Loucy (cell line): ENCODE measurements around the gene MICAL2.

Source experiments
- H2AFZ ChIP-seq: fragments of 200-600 bp; sonication (generic); 2 replicates; pipeline ENCODE4 v1.6.0; 2016; ENCODE audit warnings: antibody characterized with exemption, mild to moderate bottlenecking, low read length, moderate library complexity
- H3F3A ChIP-seq: fragments of 200-600 bp; 2 replicates; pipeline ENCODE4 v1.6.0; 2016; ENCODE audit warnings: antibody characterized with exemption, low read depth, mild to moderate bottlenecking
- H3K27me3 ChIP-seq: fragments of 200-600 bp; sonication (generic); 2 replicates; pipeline ENCODE4 v1.6.1; 2014; ENCODE audit warnings: low read length, mild to moderate bottlenecking; ENCODE audit not compliant: insufficient read depth, poor library complexity, severe bottlenecking
- H3K36me3 ChIP-seq: fragments of 200-600 bp; sonication (generic); 2 replicates; pipeline ENCODE4 v1.6.1; 2016; ENCODE audit warnings: low read length; ENCODE audit not compliant: insufficient read depth
- H3K4me1 ChIP-seq: fragments of 200-600 bp; sonication (generic); 2 replicates; pipeline ENCODE4 v1.5.1; 2014; ENCODE audit warnings: low read length, mild to moderate bottlenecking; ENCODE audit not compliant: insufficient read depth, poor library complexity, severe bottlenecking
- H3K4me2 ChIP-seq: fragments of 200-600 bp; sonication (generic); 2 replicates; pipeline ENCODE4 v1.6.0; 2014; ENCODE audit warnings: antibody characterized with exemption, low read length, low read depth, mild to moderate bottlenecking; ENCODE audit not compliant: poor library complexity, severe bottlenecking
- H3K4me3 ChIP-seq: fragments of 200-600 bp; sonication (generic); 2 replicates; pipeline ENCODE4 v1.5.1; 2014; ENCODE audit warnings: low read length, mild to moderate bottlenecking, mixed read lengths; ENCODE audit not compliant: poor library complexity, severe bottlenecking
- H3K79me2 ChIP-seq: fragments of 200-600 bp; sonication (generic); 2 replicates; pipeline ENCODE4 v1.6.1; 2014; ENCODE audit warnings: low read length; ENCODE audit not compliant: insufficient read depth
- H3K9ac ChIP-seq: fragments of 200-600 bp; sonication (generic); 2 replicates; pipeline ENCODE4 v1.6.0; 2014; ENCODE audit warnings: mild to moderate bottlenecking, low read depth, low read length, moderate library complexity; ENCODE audit not compliant: poor library complexity, severe bottlenecking
- H3K9me2 ChIP-seq: fragments of 200-600 bp; sonication (generic); replicated peaks from 2 replicates; pipeline ENCODE4 v1.6.1; 2016; ENCODE audit warnings: low read depth, low read length, mixed read lengths
- H3K9me3 ChIP-seq: fragments of 200-600 bp; sonication (generic); 2 replicates; pipeline ENCODE4 v1.6.1; 2014; ENCODE audit warnings: mild to moderate bottlenecking, antibody characterized with exemption, low read length, low read depth; ENCODE audit not compliant: insufficient read depth
- H4K20me1 ChIP-seq: fragments of 200-600 bp; sonication (generic); 2 replicates; pipeline ENCODE4 v1.6.0; 2014; ENCODE audit warnings: antibody characterized with exemption, low read length, mild to moderate bottlenecking; ENCODE audit not compliant: insufficient read depth, poor library complexity, severe bottlenecking
- CTCF ChIP-seq: fragments of 200-600 bp; sonication (generic); conservative IDR thresholded peaks from 2 replicates; pipeline ENCODE4 v1.5.1; 2014; ENCODE audit warnings: mild to moderate bottlenecking, antibody characterized with exemption, low read length
- EZH2phosphoT487 ChIP-seq: fragments of 200-600 bp; IDR thresholded peaks from 2 replicates; pipeline ENCODE4 v1.6.1; 2018; ENCODE audit warnings: antibody characterized with exemption, mild to moderate bottlenecking, moderate library complexity, borderline replicate concordance

MICAL2 gene

GRCh38 chr11:12140186-12140793 lies 29.9 kb downstream of the MICAL2 start:
- H3K9me2 ChIP-seq = no peaks in the 10 kb centered on the region
- H3K36me3 ChIP-seq = no peaks in the 10 kb centered on the region
- no peak overlapping the region for H3K4me2 ChIP-seq
- no peaks in the 10 kb centered on the region for H4K20me1 ChIP-seq
- TF ChIP-seq CTCF = no peak
- TF ChIP-seq EZH2phosphoT487 = no peak
- H3K4me3 ChIP-seq = no peak overlapping the region
- H3K9ac ChIP-seq = no peak overlapping the region
- H3K4me1 ChIP-seq = peaks cover 45% of the 10 kb centered on the region
- H3K9me3 ChIP-seq = no peaks in the 10 kb centered on the region
- no peak overlapping the region for H2AFZ ChIP-seq
- no peaks in the 10 kb centered on the region for H3K79me2 ChIP-seq
- no peaks in the 10 kb centered on the region for H3K27me3 ChIP-seq
- no peaks in the 10 kb centered on the region for H3F3A ChIP-seq

DNA sequence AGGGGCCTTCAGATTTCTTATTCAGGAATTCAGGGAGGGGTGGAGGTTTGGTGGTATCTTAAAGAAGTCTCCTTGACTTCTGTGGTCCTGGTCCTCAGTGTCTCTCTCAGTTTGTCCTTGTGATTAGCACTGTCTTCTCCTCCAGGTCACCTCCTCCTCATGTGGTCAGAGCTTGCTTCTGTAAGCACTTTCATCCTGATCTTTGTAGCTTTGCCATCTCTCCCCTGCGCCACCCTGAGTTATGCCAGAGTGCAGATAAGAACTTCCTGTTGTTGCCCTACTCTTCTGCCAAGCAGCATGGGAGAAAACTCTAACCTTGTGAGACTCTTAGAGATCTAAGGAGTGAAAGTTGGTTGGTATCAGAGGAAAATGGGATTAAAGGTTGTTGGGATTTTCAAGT lies 30.9 kb downstream of the MICAL2 start:
- peak overlapping the region; percentile 19 for H3K4me2 ChIP-seq
- no peaks in the 10 kb centered on the region for H3K9me2 ChIP-seq
- H3K4me3 ChIP-seq = peak overlapping the region; percentile 3
- H3K27me3 ChIP-seq = no peaks in the 10 kb centered on the region
- no peaks in the 10 kb centered on the region for H3K9me3 ChIP-seq
- H3K9ac ChIP-seq = peak overlapping the region; percentile 33
- no peaks in the 10 kb centered on the region for H3F3A ChIP-seq
- H3K4me1 ChIP-seq = peaks cover 45% of the 10 kb centered on the region
- no peaks in the 10 kb centered on the region for H3K79me2 ChIP-seq
- H3K36me3 ChIP-seq = no peaks in the 10 kb centered on the region
- H2AFZ ChIP-seq = peak overlapping the region; percentile 30; the same call in 1 of the 2 replicates
- TF ChIP-seq EZH2phosphoT487 (no peak), CTCF (no peak)
- H4K20me1 ChIP-seq = no peaks in the 10 kb centered on the region

- Histone ChIP-seq H3K9me3 (no peaks in the 10 kb centered on the region), H3K27me3 (no peaks in the 10 kb centered on the region), H3K4me2 (peak overlapping the region; percentile 19), H3F3A (no peaks in the 10 kb centered on the region), H2AFZ (peak overlapping the region; percentile 43), H3K9ac (peak overlapping the region; percentile 33), H3K79me2 (no peaks in the 10 kb centered on the region), H4K20me1 (no peaks in the 10 kb centered on the region), H3K9me2 (no peaks in the 10 kb centered on the region), H3K36me3 (no peaks in the 10 kb centered on the region), H3K4me1 (peaks cover 45% of the 10 kb centered on the region), H3K4me3 (no peak overlapping the region)
- no peak for TF ChIP-seq CTCF
- TF ChIP-seq EZH2phosphoT487 = no peak
Observed at GRCh38 chr11:12142176-12142575, 31.8 kb downstream of the MICAL2 start.
